GM19467 (cell line): ENCODE results near the gene TMEM258.

ENCODE experiments used
- ATAC-seq: cut with Tn5 transposase; IDR thresholded peaks from one replicate; pipeline ENCODE4 v1.9.1; 2021; ENCODE audit warnings: mild to moderate bottlenecking, moderate library complexity; ENCODE audit not compliant: unreplicated experiment

The TMEM258 gene

GRCh38 chr11:61797263-61797944 lies 5.0 kb upstream of the TMEM258 start:
- ATAC-seq: no peak

DNA sequence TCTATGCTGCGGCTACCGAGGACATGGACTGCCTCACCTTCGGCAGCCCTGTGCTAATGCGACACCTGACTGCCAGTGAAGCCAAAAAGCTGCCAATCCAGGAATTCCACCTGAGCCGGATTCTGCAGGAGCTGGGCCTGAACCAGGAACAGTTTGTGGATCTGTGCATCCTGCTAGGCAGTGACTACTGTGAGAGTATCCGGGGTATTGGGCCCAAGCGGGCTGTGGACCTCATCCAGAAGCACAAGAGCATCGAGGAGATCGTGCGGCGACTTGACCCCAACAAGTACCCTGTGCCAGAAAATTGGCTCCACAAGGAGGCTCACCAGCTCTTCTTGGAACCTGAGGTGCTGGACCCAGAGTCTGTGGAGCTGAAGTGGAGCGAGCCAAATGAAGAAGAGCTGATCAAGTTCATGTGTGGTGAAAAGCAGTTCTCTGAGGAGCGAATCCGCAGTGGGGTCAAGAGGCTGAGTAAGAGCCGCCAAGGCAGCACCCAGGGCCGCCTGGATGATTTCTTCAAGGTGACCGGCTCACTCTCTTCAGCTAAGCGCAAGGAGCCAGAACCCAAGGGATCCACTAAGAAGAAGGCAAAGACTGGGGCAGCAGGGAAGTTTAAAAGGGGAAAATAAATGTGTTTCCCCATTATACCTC lies 3.6 kb upstream of the TMEM258 start:
- ATAC-seq: no peak

DNA sequence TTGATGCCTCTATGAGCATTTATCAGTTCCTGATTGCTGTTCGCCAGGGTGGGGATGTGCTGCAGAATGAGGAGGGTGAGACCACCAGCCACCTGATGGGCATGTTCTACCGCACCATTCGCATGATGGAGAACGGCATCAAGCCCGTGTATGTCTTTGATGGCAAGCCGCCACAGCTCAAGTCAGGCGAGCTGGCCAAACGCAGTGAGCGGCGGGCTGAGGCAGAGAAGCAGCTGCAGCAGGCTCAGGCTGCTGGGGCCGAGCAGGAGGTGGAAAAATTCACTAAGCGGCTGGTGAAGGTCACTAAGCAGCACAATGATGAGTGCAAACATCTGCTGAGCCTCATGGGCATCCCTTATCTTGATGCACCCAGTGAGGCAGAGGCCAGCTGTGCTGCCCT lies 3.1 kb upstream of the TMEM258 start:
- no peak for ATAC-seq

- ATAC-seq: no peak
These were observed 2.2 kb upstream of the TMEM258 start for GRCh38 chr11:61794579-61794978.

DNA sequence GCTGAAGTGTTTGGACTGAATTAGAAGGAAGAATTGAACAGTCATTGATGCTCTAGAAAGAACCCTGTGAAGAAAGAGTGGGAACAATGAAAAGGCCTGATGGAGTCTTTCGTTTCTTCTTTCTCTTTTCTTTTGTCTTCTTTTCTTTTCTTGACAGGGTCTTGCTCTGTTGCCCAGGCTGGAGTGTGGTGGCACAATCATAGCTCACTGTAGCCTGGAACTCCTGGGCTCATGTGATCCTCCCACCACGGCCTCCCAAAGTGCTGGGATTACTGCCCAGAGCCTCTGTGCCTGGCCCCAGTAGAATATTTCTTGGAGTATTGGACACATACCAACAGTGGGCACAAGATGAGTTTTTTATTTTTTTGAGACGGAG lies 1.4 kb upstream of the TMEM258 start:
- ATAC-seq: no peak

- ATAC-seq: no peak
These were observed 857 bp upstream of the TMEM258 start for GRCh38 chr11:61793083-61793828.

DNA sequence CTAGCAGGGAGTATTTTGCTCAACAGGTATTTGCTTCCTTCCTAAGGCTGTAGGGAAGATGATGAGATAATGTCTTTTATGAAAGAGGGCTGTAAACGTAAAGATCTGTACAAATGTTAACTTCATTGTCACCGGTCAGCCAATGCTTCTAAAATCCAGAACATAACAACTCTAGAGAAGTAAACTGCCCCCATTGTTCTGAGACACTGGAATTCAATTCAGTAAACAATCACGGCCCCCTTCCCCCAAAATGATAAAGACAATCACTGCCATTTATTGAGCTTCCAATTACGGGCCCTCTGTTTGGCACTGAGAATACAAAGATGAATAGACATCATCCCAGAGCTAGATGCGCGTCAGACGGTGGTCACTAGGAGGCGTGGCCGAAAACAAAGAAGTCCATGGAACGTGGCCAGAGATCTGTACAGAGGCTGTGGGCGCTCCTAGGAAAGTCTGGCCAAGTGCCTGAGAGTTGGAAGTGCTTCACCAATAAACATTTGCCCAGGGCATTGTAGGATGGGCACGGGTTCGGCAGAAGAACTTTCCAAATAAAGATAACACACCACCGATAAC lies 576 bp downstream of the TMEM258 start:
- no peak for ATAC-seq

- no peak for ATAC-seq
These were observed 4.4 kb downstream of the TMEM258 start for GRCh38 chr11:61787928-61788491.

DNA sequence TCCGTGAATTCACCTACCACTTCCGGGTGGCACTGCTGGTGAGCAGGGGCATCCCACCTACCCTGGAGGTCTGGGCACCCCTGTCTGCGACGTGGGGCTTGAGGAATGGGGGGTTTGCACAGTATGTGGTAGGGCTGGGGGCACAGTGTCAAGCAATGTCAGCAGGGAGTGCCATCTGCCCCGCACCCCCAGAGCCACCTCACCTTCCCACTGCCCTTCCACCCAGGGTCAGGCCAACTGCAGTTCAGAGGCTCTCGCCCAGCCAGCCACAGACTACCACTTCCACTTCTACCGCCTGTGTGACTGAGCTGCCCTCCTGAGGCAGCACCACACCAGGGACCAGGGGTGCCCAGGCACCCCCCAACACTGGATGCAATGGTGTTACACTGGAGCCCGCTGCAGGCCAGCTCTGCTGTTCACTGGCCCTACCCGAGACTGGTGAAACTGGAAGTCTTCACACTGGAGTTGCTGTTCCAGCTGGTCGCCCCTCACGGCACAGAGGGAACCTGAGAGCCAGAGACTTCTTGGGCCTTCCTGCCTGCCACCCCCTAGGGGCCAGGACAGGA lies 6.5 kb downstream of the TMEM258 start:
- ATAC-seq: no peak

DNA sequence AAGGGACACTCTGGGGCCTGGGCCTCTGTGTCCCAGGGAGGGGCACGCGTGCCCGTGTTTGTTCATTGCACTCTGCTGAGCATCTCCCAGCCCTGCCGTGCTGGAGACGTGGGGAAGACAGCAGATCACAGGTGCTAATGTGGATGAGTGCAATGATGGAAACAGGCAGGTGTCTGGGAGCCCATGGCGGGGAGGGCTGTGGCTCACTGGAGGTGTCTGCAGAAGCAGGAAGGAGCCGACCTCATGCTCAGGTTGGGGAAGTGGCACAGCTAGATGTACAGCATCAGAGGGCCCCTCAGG lies 7.9 kb downstream of the TMEM258 start:
- no peak for ATAC-seq

DNA sequence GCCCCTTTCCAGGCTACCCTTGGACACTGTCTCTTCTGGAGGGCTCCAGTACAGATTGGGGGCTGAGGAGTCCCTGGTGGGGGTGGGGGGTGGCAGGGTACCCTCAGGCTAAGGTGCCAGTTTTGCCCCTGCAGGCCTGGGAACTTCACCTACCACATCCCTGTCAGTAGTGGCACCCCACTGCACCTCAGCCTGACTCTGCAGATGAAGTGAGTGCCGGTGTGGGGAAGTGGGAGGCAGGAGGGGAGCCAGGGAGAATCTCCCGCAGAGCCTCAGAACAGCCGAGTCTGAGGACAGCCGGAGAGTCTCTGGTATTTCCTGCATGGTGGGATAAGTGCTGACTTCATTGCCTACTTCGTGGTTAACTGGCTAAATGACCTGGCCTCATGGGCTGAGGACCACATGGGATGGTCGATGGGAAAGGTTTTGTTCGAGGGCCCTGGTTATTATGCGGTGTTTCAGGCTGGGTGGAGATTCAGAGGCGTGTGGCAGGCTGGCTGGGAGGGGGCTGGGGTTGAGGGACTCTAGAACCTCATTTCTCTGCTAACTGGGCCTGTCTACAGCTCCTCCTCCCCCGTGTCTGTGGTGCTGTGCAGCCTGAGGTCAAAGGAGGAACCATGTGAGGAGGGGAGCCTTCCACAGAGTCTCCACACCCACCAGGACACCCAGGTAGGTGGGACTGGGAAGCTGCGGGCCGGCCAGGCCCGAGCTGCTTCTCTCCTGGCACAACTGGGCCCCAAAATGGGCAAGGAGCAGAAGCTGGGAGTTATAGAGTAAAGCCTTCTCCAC lies 8.5 kb downstream of the TMEM258 start:
- no peak for ATAC-seq

GRCh38 chr11:61782841-61783240 lies 9.6 kb downstream of the TMEM258 start:
- ATAC-seq: no peak

DNA sequence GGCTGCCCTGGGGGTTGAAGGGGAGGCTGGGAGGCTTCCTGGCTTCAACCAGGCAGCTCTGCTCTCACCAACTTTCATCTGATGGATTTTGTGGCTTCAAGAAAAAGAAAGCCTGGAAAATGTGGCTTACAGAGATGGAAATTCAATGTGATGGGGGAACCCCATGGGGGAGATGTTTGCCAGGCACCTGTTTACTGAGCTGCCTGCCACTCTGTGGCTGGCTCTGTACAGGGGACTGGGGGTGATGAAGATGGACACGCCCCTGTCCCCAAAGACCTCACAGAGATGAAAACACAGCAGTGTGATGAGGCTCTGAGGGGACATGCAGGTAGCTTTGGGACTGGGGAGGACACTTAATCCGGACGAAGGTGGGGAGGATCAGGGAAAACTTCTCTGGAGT lies 10.1 kb downstream of the TMEM258 start:
- no peak for ATAC-seq

DNA sequence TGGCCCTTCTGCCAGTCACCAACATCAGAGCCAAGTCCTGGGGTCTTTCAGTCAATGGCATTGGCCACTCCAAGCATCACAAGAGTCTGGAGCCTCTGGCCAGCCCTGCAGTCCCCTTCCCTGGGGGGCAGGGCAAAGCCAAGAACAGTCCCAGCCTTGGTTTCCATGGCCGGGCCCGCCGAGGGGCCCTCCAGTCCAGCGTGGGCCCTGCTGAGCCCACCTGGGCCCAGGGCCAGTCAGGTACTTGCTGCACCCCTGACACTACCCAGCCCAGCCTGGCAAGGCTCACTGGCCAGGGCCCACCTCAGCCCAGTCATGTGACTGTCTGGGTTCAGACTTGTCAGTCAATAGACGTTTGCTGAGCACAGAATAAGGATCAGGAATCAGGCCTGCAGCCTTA lies 10.8 kb downstream of the TMEM258 start:
- ATAC-seq: no peak

DNA sequence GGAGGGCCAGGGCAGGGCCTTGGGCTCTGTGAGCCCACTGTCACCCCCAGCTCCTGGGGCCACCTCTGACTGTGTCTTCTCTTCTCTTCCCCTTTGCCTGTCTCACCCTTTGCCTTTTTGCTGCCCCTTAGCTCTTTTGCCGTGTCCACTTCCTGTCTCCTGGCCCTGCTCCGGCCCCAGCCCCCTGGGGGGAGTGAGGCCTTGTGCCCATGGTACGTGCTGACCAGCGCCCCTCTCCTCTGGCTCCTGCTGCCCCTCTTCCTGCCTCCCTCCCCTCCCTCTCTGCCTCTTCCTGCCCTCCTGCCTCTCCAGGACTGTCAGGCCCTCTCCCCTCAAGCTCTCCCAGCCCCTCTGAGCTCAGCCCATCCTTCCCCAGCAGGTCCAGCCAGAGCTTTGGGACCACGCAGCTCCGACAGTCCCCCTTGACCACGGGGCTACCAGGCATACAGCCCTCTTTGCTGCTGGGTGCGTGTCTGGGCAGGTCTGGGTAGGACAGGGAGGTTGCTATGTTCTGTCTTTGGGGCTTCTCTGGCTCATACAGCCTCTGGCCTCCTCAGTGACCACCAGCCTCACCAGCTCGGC lies 11.7 kb downstream of the TMEM258 start:
- no peak for ATAC-seq

- no peak for ATAC-seq
These were observed 12.5 kb downstream of the TMEM258 start for GRCh38 chr11:61779666-61780525.

DNA sequence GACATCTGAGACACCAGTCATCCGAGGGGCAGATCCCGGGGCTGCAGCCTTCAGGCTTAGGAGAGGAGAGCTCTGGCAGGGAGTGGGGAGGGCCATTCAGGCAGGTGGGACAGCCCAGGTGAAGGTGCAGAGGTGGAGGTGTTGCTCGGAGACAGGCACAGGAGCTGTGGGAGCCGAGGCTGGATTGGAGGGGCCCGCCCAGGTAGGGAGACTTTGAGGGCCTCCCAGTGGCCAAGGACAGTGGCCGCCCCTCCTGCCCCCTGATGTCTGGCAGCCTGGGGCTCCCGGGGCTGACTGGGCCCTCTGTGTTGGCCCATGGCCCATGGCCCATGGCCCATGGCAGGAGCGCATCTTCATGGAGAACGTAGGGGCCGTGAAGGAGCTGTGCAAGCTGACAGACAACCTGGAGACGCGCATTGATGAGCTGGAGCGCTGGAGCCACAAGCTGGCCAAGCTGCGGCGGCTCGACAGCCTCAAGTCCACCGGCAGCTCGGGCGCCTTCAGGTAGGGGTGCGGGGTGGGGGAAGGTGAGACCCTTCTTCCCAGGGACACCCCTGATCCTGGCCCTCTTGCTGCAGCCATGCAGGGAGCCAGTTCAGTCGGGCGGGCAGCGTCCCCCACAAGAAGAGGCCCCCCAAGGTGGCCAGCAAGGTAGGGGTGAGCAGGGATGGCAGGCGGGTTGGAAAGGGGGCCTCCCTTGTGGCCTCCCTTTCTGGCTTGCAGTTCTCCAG lies 13.3 kb downstream of the TMEM258 start:
- ATAC-seq: no peak

GRCh38 chr11:61778357-61778886 lies 14.0 kb downstream of the TMEM258 start:
- no peak for ATAC-seq
